HUES48 (cell line): ENCODE data around the gene MIR17HG.

Experiments
- H3K27ac ChIP-seq: one replicate; pipeline ENCODE4 v1.7.0; 2013; ENCODE audit warnings: low read depth, low read length, inconsistent platforms
- H3K27me3 ChIP-seq: 2 replicates; pipeline ENCODE4 v1.6.1; 2013; ENCODE audit warnings: mild to moderate bottlenecking, low read length; ENCODE audit not compliant: control insufficient read depth, insufficient read depth
- H3K36me3 ChIP-seq: 2 replicates; pipeline ENCODE4 v1.6.1; 2013; ENCODE audit warnings: low read length; ENCODE audit not compliant: control insufficient read depth, insufficient read depth
- H3K4me1 ChIP-seq: 2 replicates; pipeline ENCODE4 v1.6.1; 2013; ENCODE audit warnings: mild to moderate bottlenecking, low read length; ENCODE audit not compliant: control insufficient read depth, insufficient read depth
- H3K4me3 ChIP-seq: 2 replicates; pipeline ENCODE4 v1.5.1; 2013; ENCODE audit warnings: mild to moderate bottlenecking, low read depth, low read length
- H3K9ac ChIP-seq: 2 replicates; pipeline ENCODE4 v1.6.1; 2013; ENCODE audit warnings: mild to moderate bottlenecking, low read depth, low read length, moderate library complexity
- H3K9me3 ChIP-seq: 2 replicates; pipeline ENCODE4 v1.6.1; 2013; ENCODE audit warnings: low read length; ENCODE audit not compliant: control insufficient read depth, insufficient read depth

The MIR17HG gene

DNA sequence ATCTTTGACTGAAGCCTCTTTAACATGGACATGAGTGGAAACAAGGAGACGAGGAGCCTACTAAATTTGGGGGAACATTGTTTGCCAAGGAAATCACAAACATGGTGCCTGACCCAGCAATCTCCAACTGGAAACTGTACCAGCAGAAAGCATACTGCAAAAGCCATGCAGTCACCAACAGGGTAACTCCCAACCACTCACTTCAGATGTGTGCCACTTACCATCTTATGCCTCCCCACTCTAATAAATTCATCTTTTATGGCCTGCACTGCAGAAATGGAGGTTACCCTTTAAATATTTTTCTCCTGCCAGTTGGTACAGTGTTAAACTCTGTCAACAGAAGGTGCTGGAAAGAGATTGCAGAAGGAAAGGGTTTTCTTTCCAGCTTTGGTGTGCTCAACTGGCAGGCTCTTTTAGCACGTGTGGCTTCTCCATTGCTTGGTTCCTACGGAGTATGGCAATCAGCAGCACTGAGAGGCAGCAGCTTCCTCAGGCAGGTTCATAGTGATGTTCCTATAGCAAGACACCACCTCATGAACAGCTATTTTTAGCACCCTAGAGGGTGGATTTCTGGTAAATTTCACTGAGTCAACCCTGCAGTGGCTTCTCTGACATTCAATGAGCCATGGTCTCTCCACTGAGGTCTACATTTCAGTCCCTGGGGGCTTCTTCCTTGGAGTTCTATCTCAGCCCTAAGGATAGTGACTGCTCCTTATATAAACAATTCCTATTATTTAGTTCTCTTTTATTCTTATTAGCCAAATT lies 21.4 kb downstream of the MIR17HG start:
- H3K9ac ChIP-seq, result no peak overlapping the region
- H3K9me3 ChIP-seq, result no peaks in the 10 kb centered on the region
- no peaks in the 10 kb centered on the region for H3K36me3 ChIP-seq
- H3K27me3 ChIP-seq, result no peaks in the 10 kb centered on the region
- H3K4me3 ChIP-seq, result no peak overlapping the region
- no peak overlapping the region for H3K27ac ChIP-seq
- no peaks in the 10 kb centered on the region; the same call in 1 of the 2 replicates for H3K4me1 ChIP-seq

- Histone ChIP-seq H3K4me1 (no peaks in the 10 kb centered on the region; the same call in 1 of the 2 replicates), H3K36me3 (no peaks in the 10 kb centered on the region), H3K9ac (no peak overlapping the region), H3K9me3 (no peaks in the 10 kb centered on the region), H3K27ac (no peak overlapping the region), H3K4me3 (no peak overlapping the region), H3K27me3 (no peaks in the 10 kb centered on the region)
Observed at GRCh38 chr13:91369441-91369831, 21.9 kb downstream of the MIR17HG start.

DNA sequence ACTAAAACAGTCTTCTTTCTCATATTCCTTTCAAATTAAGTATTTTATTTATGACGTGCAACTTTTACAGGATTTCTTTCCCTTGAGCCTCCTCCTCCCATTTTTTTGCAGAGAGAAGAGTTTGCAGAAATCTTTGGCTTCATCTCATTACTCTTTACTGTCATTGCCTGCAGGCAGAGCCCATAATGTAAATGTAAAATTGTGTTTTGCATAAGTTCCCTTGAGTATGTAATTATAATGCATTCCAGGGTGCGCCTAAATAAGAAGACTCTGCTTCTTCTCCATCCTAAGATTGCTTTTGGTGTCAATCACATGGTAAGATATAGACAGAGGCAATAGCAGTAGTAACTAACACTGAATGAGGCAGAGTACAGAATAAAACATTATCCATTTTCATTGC lies 23.0 kb downstream of the MIR17HG start:
- H3K9me3 ChIP-seq, result no peaks in the 10 kb centered on the region
- H3K4me3 ChIP-seq, result no peak overlapping the region
- H3K27ac ChIP-seq, result no peak overlapping the region
- no peaks in the 10 kb centered on the region for H3K27me3 ChIP-seq
- no peaks in the 10 kb centered on the region; the same call in 1 of the 2 replicates for H3K4me1 ChIP-seq
- H3K36me3 ChIP-seq, result no peaks in the 10 kb centered on the region
- no peak overlapping the region for H3K9ac ChIP-seq

DNA sequence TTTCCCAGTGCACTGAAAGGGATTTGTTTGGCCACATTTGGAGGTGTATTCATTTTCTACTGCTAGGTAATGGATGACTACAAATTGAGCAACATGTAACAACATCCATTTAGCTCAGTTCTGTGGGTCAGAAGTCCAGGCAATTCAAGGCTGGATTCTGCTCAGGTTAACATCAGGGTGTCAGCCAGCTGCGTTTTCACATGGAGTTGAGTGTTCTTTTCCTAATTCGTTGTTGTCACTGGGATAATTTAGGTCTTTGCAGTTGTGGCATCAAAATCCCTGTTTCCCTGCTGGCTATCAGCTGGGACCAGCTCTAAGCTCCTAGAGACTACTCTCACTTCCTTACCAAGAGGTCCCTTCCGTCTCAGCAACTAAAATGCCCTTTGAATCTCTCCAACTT lies 25.4 kb downstream of the MIR17HG start:
- Histone ChIP-seq H3K4me1 (no peaks in the 10 kb centered on the region; the same call in 1 of the 2 replicates), H3K36me3 (no peaks in the 10 kb centered on the region), H3K9me3 (no peaks in the 10 kb centered on the region), H3K9ac (no peak overlapping the region), H3K27ac (no peak overlapping the region), H3K4me3 (no peak overlapping the region), H3K27me3 (no peaks in the 10 kb centered on the region)

DNA sequence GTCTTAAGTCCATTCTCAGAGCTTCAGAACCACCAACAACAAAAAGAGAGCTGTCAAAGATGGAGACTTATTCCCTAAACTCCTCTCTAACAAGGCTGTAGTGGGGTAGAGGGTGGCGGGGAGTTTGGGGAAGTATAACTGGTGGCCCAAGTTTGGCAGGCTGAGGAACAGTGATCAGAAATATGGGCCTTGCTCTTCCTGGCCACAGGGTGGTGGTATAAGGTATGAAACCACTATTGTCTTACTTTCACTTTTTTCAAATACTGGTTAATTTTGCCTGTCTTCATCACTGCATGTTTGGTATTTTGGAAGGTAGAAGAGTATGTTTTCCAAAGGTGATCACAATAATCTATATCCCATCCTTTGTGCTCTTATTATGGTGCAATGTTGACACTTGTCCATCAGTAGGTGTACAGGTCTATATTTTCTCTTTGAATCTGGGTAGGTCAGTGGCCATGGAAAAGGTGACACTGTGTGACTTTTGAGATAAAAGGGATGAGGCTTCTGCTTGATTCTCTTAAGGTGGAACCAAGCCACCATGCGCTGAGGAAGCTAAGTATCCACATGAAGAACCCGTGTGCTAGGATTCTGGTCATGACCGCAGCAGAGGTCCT lies 27.7 kb downstream of the MIR17HG start:
- Histone ChIP-seq H3K4me3 (no peak overlapping the region), H3K27me3 (no peaks in the 10 kb centered on the region), H3K9ac (no peak overlapping the region), H3K9me3 (no peaks in the 10 kb centered on the region), H3K27ac (no peak overlapping the region), H3K36me3 (no peaks in the 10 kb centered on the region), H3K4me1 (no peaks in the 10 kb centered on the region)

DNA sequence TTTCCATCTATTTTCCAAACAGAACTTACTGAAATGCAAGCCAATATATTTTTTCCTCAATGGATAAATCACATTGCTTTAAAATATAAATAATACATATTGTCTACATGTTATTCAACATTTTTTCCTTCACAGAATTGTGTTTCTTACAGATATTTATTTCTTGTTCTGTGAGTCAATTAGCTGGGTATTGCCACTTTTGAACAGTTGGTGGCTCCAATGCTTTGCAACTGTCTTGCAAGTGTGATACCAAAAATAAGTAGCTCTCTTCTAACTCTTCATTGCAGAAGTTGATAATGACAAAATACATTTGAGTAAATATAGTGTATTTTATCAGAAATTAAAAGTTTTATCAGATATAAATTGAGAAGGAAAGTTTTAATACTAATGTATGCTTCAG lies 33.9 kb downstream of the MIR17HG start:
- H3K9me3 ChIP-seq, result no peaks in the 10 kb centered on the region

GRCh38 chr13:91383836-91384235 lies 36.3 kb downstream of the MIR17HG start:
- Histone ChIP-seq H3K36me3 (no peaks in the 10 kb centered on the region), H3K27ac (no peak overlapping the region), H3K4me3 (no peak overlapping the region), H3K27me3 (no peaks in the 10 kb centered on the region; the same call in 1 of the 2 replicates), H3K9ac (no peak overlapping the region), H3K4me1 (no peaks in the 10 kb centered on the region), H3K9me3 (no peaks in the 10 kb centered on the region)

More for the DNA sequence above, 33.9 kb downstream of the MIR17HG start:
- Histone ChIP-seq H3K36me3 (no peaks in the 10 kb centered on the region), H3K27me3 (no peaks in the 10 kb centered on the region; the same call in 1 of the 2 replicates), H3K27ac (no peak overlapping the region), H3K4me3 (no peak overlapping the region), H3K9ac (no peak overlapping the region), H3K4me1 (no peaks in the 10 kb centered on the region)

- Histone ChIP-seq H3K9ac (no peak overlapping the region), H3K27me3 (no peaks in the 10 kb centered on the region; the same call in 1 of the 2 replicates), H3K4me3 (no peak overlapping the region), H3K4me1 (no peaks in the 10 kb centered on the region), H3K36me3 (no peaks in the 10 kb centered on the region), H3K27ac (no peak overlapping the region), H3K9me3 (no peaks in the 10 kb centered on the region)
Observed at GRCh38 chr13:91384896-91385295, 37.4 kb downstream of the MIR17HG start.

- H3K36me3 ChIP-seq, result no peaks in the 10 kb centered on the region
- H3K27ac ChIP-seq, result no peak overlapping the region
- H3K9ac ChIP-seq, result no peak overlapping the region
- H3K4me3 ChIP-seq, result no peak overlapping the region
- no peaks in the 10 kb centered on the region for H3K4me1 ChIP-seq
- H3K9me3 ChIP-seq, result no peaks in the 10 kb centered on the region
- no peaks in the 10 kb centered on the region; the same call in 1 of the 2 replicates for H3K27me3 ChIP-seq
Observed at GRCh38 chr13:91389186-91389585, 41.7 kb downstream of the MIR17HG start.

DNA sequence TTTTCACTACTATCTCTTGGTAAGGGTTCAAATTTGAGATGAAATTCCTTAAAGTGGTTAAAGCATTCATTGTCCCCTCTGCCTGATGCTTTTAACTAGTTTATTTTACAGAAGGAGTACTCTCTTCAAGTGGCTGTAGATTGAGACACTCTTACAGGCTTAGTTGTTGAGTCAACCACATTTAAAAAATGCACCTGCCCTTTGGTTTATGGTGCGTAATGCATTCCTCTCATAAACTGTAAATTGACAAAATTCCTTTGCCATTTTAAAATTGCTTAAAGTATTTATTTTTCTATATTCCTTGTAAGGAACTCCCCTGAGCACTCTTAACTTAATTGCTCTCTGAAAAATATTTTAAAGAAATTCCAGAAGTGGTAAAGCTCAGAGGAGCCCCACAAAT lies 50.1 kb downstream of the MIR17HG start:
- Histone ChIP-seq H3K4me1 (peaks cover 7% of the 10 kb centered on the region; the same call in 1 of the 2 replicates), H3K27me3 (peaks cover 58% of the 10 kb centered on the region), H3K9me3 (no peaks in the 10 kb centered on the region), H3K4me3 (no peak overlapping the region), H3K9ac (no peak overlapping the region), H3K36me3 (no peaks in the 10 kb centered on the region), H3K27ac (no peak overlapping the region)

DNA sequence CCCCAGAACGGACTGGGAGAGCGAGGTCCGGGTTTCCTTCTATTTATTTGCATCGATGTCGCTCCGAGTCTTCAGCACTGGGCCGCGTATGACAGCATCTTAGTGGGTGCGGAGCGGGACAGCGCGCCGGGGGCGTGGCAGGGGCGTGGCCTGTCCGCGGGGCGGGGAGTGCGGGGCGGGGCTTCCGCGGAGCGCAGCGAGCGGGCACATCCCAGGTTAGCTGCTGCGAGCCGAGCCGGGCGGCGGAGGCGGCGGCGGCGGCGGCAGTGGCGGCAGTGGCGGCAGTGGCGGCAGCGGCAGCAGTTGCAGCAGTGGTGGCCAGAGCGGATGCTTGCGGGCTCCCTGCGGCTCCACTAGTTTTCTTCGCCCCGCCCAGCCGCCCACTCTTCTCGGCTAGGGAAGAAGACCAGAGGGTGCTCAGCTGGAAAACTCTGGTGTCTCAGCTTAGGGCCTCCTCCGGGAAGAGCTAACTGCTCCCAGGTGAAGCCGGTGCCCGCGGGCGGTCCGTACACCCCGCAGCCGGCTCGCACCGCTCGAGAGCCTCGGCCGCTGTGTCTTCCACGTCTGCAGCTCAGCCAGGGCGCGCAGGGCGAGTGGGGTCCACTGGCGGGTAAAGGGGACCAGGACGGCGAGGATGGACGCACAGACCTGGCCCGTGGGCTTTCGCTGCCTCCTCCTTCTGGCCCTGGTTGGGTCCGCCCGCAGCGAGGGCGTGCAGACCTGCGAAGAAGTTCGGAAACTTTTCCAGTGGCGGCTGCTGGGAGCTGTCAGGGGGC lies 51.1 kb downstream of the MIR17HG start, which contains the start of gene GPC5:
GPC5 (plus strand) TSS at position 209 of the 776 bp plus-strand sequence.
- peaks cover 7% of the 10 kb centered on the region; the same call in 1 of the 2 replicates for H3K4me1 ChIP-seq
- no peak within 1 kb of the TSS for H3K27ac ChIP-seq
- peak within 1 kb of the TSS; percentile 66 for H3K4me3 ChIP-seq
- no peaks in the 10 kb centered on the region for H3K36me3 ChIP-seq
- no peaks in the 10 kb centered on the region for H3K9me3 ChIP-seq
- peaks cover 58% of the 10 kb centered on the region for H3K27me3 ChIP-seq
- no peak within 1 kb of the TSS for H3K9ac ChIP-seq
